Cardiac fibroblast (primary cell): Measurements from ENCODE around the gene OR4K5.

Experiments
- DNase-seq, 2 donors: peaks; one replicate each; pipeline versions ENCODE4 v3.0.0 to v3.0.0-alpha.2; 2010; ENCODE audit warnings: low read depth in 2 of 2
- H3K4me3 ChIP-seq, 2 donors: replicated peaks in 1 of 2; 1 replicate in 1 of 2; 2 replicates in 1 of 2; pipeline ENCODE4 v1.5.1; 2011; ENCODE audit warnings: low read depth in 2 of 2, low read length in 2 of 2, mild to moderate bottlenecking in 2 of 2, moderate library complexity in 1 of 2
- CTCF ChIP-seq: IDR thresholded peaks from one replicate; pipeline ENCODE4 v1.5.1; 2011; ENCODE audit warnings: low read depth, mild to moderate bottlenecking, low read length, inconsistent platforms

OR4K5 gene

GRCh38 chr14:19902409-19902808, 18.0 kb upstream of the OR4K5 start:
- no peak for DNase-seq
- no peak for TF ChIP-seq CTCF
- H3K4me3 ChIP-seq, result no peak overlapping the region

GRCh38 chr14:19906665-19907064, 13.7 kb upstream of the OR4K5 start:
- no peak for TF ChIP-seq CTCF
- no peak for DNase-seq
- H3K4me3 ChIP-seq, result no peak overlapping the region

GRCh38 chr14:19911114-19911513, 9.3 kb upstream of the OR4K5 start:
- DNase-seq, result no peak
- no peak overlapping the region for H3K4me3 ChIP-seq
- TF ChIP-seq CTCF, result no peak

GRCh38 chr14:19917243-19917642, 3.2 kb upstream of the OR4K5 start:
- no peak for DNase-seq
- TF ChIP-seq CTCF, result no peak

GRCh38 chr14:19917955-19918518, 2.4 kb upstream of the OR4K5 start:
- TF ChIP-seq CTCF, result no peak
- no peak overlapping the region for H3K4me3 ChIP-seq
- DNase-seq, result no peak

More at GRCh38 chr14:19917243-19917642, 3.2 kb upstream of the OR4K5 start:
- H3K4me3 ChIP-seq, result no peak overlapping the region

GRCh38 chr14:19918553-19919264, 1.7 kb upstream of the OR4K5 start:
- no peak for TF ChIP-seq CTCF
- no peak for DNase-seq
- no peak overlapping the region for H3K4me3 ChIP-seq
